Activated T-cell treated with anti-CD3 and anti-CD28 coated beads for 4 hours (primary cell): ENCODE measurements around the gene ATP6AP2.
"Not testable (repeated sequence)": the region's sequence is repeated elsewhere in the genome, so short reads cannot be mapped to it uniquely, and the experiment has no call there.

ENCODE experiments used
- DNase-seq: peaks from one replicate; pipeline ENCODE4 v3.0.0-alpha.2; 2020

The ATP6AP2 gene

GRCh38 chrX:40580537-40581335 is at the start of gene ATP6AP2:
Gene ATP6AP2 (plus strand): TSS chrX:40580970. CDS start chrX:40581066, 96 bp downstream.
- DNase-seq: peak; percentile 79

- no peak for DNase-seq
Observed at GRCh38 chrX:40531056-40531826, 49.5 kb upstream of the ATP6AP2 start.

GRCh38 chrX:40537310-40537709 is 43.5 kb upstream of the ATP6AP2 start:
- no peak for DNase-seq

- no peak for DNase-seq
Observed at GRCh38 chrX:40538406-40538805, 42.4 kb upstream of the ATP6AP2 start.

- DNase-seq: peak; percentile 37
Observed at GRCh38 chrX:40539214-40540142, 41.3 kb upstream of the ATP6AP2 start.

GRCh38 chrX:40542208-40542607 is 38.6 kb upstream of the ATP6AP2 start:
- DNase-seq: no peak

- no peak for DNase-seq
Observed at GRCh38 chrX:40542972-40543371, 37.8 kb upstream of the ATP6AP2 start.

GRCh38 chrX:40543661-40544328 is 37.0 kb upstream of the ATP6AP2 start:
- peak; percentile 4 for DNase-seq

- DNase-seq: no peak
Observed at GRCh38 chrX:40544343-40545266, 36.2 kb upstream of the ATP6AP2 start.

GRCh38 chrX:40546870-40547269 is 33.9 kb upstream of the ATP6AP2 start:
- DNase-seq: no peak

GRCh38 chrX:40550066-40550465 is 30.7 kb upstream of the ATP6AP2 start:
- DNase-seq: no peak

- DNase-seq: no peak
Observed at GRCh38 chrX:40552768-40553167, 28.0 kb upstream of the ATP6AP2 start.

GRCh38 chrX:40558590-40558989 is 22.2 kb upstream of the ATP6AP2 start:
- DNase-seq: no peak

- DNase-seq: no peak
Observed at GRCh38 chrX:40563784-40564183, 17.0 kb upstream of the ATP6AP2 start.

GRCh38 chrX:40564447-40564846 is 16.3 kb upstream of the ATP6AP2 start:
- DNase-seq: no peak

GRCh38 chrX:40570346-40571093 is 10.2 kb upstream of the ATP6AP2 start:
- no peak for DNase-seq

- DNase-seq: peak; percentile 25
Observed at GRCh38 chrX:40571164-40571563, 9.6 kb upstream of the ATP6AP2 start.

- no peak for DNase-seq
Observed at GRCh38 chrX:40571600-40571999, 9.2 kb upstream of the ATP6AP2 start.

GRCh38 chrX:40573763-40574162 is 7.0 kb upstream of the ATP6AP2 start:
- DNase-seq: no peak

GRCh38 chrX:40575411-40575810 is 5.4 kb upstream of the ATP6AP2 start:
- not testable (repeated sequence) for DNase-seq

GRCh38 chrX:40576291-40576690 is 4.5 kb upstream of the ATP6AP2 start:
- no peak for DNase-seq
